Stimulated activated CD4-positive, alpha-beta T cell treated with anti-CD3 and anti-CD28 coated beads, Interleukin-2, amount 100 ng/mL, for 48 hours (primary cell): Measurements from ENCODE around the gene TBX15.
"Not testable (repeated sequence)": the region's sequence is repeated elsewhere in the genome, so short reads cannot be mapped to it uniquely, and the experiment has no call there.

Experiments
- DNase-seq, 2 donors: peaks; one replicate each; pipeline ENCODE4 v3.0.0-alpha.2; 2020

The TBX15 gene

GRCh38 chr1:118923319-118923718 is 64.8 kb downstream of the TBX15 start:
- DNase-seq, result no peak

DNA sequence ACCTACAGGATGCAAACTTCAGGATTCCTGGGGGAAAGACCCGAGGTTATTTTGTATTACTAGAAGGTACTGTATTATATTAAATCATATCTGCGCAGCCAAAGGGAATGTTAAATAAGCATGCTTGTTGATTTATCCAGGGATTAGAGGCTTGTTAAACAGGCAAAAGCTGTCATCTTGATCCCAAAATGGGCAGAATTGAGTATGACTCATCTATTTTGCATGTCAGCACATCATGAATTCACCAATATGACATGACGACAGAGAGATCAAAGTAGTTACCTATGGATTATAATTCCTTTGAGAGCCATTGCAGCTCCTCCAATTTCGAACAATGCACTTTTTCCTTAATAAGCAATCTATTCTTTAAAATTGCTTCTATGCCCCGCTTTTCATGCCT is 66.1 kb downstream of the TBX15 start:
- no peak for DNase-seq

DNA sequence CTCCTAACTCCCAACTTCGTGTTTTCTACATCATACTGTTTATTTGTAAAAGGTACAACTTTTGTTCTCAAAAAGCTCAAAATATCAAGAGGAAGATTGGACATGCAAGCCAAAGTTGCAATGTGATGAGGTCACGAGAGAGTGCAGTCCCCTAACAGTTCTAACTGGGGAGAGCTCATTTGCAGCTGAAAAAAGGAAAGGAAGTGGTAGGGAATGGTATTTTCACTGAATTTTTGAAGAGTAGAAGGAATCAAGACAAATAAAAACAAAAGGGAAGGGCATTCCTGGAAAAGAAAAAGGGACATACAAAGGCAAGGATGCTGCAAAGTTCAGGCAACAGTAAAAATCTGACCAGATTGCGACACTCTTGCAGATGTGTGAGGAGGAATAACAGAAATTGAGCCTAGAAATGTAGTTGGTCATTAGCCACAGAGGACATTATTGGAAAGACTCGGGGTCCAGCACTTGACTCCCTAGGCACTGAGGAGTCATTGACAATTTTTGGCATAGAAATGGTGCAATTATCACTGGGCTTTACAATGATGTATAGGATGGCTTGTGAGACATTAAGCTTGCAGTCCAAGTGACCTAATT is 67.9 kb downstream of the TBX15 start:
- DNase-seq, result no peak

GRCh38 chr1:118918940-118919259 is 69.2 kb downstream of the TBX15 start:
- no peak for DNase-seq

DNA sequence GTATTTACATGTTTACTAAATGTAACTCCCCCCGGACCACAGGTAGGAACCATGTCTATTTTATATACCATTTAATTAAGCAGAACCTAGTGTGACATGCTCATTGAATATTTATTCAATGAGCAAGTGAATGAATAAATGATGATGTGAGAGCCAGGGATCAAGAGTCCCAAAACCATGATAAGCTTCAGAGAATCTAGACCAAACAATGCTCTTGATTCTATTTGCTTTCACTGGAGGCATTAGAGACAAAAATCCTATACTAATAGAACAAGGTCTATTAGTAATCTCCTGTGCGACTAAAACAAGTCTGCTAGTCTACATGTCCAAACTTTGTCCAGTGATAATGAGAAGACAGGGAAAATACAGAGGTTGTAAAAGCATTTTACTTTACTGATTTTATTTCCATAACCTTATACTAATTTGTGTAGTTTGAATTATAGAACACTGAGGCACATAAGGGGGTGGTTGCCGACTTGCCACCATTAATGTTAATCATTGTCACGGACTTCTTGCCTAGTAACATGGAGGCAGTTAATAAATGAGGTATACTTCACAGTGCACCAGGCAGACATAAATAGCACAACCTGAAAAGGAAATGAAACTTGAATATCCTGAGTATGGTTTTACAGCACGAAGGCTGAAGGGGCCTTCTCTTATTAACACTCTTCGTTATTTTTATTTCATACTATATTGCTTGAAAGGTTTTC is 69.8 kb downstream of the TBX15 start:
- no peak for DNase-seq

DNA sequence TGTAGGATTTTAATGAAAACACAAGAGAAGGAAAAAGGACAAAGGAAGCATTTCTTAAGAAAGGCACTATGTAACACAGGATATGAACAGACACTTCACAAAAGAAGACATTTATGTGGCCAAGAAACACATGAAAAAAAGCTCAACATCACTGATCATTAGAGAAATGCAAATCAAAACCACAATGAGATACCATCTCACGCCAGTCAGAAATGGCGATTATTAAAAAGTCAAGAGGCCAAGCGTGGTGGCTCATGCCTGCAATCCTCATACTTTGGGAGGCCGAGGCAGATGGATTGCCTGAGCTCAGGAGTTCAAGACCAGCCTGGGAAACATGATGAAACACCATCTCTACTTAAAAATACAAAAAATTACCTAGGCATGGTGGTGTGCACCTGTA is 71.8 kb downstream of the TBX15 start:
- not testable (repeated sequence) for DNase-seq

- no peak for DNase-seq
Observed at GRCh38 chr1:118914379-118915161, 73.6 kb downstream of the TBX15 start.

GRCh38 chr1:118913818-118914217 is 74.3 kb downstream of the TBX15 start:
- no peak for DNase-seq

DNA sequence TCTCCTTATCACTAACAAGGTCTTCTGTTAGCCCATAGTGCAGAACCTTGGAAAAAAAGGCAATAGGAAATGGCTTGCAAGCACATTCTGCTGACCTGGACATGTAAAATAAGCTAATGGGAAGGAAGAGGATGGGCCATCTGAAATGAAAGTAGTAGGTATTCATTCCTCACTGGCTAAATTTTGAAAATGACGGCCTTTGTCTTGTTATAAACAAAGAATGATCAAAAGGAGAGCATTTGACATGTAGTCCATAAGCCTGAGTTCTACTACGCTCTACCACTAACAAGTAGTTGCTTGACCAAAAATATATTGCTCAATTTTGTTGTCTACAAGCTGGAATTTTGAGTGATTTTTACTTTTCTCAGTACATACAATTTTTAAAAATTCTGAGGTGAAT is 75.6 kb downstream of the TBX15 start:
- DNase-seq, result no peak

- DNase-seq, result no peak
Observed at GRCh38 chr1:118911571-118911970, 76.6 kb downstream of the TBX15 start.

- no peak for DNase-seq
Observed at GRCh38 chr1:118907466-118907865, 80.7 kb downstream of the TBX15 start.

DNA sequence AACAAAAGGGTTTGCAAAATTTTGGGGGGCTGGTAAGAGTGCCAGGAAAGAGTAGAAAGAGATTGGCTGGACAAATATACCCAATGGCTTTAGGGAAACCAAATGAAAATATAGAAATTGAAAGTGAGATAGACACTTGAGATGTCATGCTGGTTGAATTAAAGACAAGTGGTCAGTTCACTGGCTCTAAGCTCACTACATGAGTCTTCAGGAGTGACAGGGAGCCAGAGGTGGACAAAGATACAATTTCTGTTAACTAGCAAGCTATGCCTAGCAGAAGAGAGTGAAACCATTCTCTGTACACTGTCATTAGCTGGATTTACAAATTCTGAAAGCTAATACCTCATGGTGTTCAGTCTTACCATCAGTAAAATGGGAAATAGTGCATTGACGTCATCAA is 82.5 kb downstream of the TBX15 start:
- DNase-seq, result no peak

DNA sequence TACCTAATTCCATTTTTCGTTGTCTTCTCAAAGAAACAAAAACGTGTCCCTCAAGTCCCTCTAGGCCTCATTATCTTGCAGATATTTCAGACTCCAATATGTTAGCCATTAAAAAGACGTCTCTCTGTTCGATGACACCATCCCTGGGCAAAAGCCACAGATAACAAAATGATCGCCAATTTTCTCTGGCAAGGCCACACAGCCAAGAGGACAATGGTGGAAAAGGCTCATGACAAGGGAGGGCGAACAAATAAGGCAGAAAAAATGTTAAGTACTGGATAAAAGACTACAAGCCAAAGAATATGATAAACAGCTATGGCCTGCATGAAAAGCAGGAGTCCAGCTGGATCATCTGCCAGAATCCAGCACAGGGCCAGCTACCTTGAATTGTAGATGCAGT is 82.9 kb downstream of the TBX15 start:
- no peak for DNase-seq

DNA sequence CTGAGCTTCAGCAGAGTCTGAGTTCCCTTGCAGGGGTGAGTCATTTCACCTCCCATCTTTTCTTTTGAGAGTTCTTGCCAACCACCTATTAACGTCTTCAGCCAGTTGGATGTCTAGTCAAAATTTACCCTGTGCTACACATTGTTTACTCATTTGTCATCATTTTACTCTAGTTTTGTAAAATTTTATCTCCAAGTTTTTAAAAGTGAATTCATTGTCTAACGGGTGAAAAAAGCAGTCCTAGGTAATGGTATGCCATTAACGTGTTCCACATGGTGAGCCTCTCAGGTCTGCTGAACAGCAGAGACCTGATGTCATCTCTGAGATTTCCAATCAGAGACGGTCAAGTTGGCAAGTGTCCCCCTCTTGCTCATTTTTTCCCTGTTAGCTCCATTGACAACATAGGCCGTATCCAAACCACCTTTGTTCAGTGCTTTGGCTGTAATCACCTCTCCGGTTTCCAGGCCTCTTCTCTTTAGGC is 85.4 kb downstream of the TBX15 start:
- DNase-seq, result no peak

GRCh38 chr1:118902299-118902698 is 85.8 kb downstream of the TBX15 start:
- no peak for DNase-seq

- no peak for DNase-seq
Observed at GRCh38 chr1:118900643-118901440, 87.3 kb downstream of the TBX15 start.

GRCh38 chr1:118899340-118899739 is 88.8 kb downstream of the TBX15 start:
- no peak for DNase-seq

GRCh38 chr1:118898712-118899111 is 89.4 kb downstream of the TBX15 start:
- DNase-seq, result no peak

DNA sequence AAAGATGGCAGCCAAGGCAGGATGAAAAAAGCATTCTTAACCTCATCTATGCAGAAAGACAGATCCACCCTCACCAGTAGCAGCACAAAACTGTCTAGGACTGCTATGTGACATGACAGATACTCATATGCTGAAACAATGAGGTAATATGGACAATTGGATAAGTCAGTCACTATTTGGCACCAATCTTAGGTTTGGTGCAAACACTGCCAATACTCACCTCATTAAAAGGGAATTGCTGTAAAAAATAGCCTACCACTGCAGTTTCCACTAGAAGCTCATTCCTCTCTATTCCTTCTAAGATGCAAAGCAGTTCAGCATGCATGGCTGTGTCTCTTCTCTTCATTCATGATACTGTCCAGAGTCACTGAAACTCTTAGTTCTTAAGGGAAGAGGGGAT is 91.7 kb downstream of the TBX15 start:
- DNase-seq, result no peak

GRCh38 chr1:118894836-118895235 is 93.3 kb downstream of the TBX15 start:
- no peak for DNase-seq

DNA sequence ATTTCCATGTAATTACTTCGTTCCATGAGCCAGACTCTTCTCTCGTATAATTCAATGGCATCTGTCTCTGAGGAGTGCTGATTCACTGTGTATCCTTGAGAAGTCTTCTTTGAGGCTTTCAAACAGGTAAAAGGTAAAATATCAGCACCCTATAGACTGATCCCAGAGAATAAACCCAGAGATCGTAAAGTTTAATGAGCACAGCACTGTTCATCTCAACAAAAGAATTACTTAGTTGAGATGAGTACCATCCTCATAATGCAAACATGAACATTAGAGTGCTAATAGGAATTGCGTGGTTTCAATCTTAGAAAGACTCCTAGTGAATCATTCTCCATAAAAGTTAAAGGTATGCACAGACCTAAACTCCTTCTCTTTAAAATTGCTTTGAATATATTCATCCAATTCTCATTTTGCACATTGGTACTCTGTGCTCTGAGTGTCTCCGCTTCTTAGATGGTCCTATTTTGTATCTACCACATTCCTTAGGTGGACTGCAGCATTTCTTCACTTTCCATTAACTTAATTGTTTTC is 97.2 kb downstream of the TBX15 start:
- no peak for DNase-seq

DNA sequence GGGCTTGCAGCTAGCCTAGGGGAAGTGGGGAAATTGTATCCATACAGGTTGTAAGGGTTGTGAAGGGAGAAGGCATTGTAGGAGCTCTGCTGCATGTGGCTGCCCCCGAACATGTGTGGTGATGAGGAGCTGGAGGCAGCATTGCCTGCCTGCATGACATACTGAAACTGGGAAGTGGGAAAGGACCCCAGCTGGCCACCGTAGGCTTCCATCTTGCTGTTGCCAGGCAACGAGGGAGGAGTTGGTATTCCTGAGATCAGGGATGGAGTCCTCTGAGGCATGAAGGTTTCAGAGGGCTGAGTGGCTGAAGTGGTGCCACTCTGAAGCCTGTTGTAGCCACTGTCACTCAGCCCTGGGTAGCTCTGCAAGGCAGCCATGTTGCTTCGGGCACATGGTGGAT is 103.2 kb downstream of the TBX15 start:
- DNase-seq, result no peak

- DNase-seq, result no peak
Observed at GRCh38 chr1:118881751-118882150, 106.4 kb downstream of the TBX15 start.
